ENCODE data around the gene RASA2. TPM values are rescaled to one million over a fixed set of nuclear protein-coding genes. Genes with fewer than 3 reads are reported as not detected.

RASA2 gene
- total and polyA plus RNA-seq, 9 of the 15 experiments (the other 6 are each of a cell fraction or from before 2014, with no cell fraction given) = 2.0 to 12.8 (median 9.5) TPM

DNA sequence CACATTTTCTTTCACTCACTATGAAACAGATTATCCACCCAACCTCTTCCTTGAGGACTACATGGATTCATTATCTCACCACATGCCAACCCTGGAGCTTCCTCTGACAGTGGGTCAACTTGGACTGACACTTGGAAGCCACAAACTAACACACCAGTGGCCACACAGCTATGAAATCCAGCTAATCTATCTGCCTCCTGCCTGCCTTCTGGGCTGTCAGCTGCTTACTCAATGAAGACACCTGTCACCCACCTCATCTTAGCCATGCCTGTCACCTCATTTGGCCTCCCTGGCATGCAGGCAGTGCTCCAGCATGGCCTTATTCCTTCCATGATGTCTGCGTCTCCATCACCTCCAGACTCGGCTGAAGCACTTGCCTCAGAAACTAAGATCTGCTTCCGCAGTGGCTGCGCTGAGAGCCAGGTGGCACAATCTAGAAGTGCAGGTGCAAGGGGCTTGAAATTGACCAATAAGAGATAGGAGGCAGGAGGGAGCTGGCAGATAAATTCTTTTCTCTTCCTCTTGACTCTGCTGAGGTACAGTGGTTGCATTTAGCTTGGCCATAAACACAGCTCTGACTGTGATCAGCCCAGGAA lies 146.1 kb downstream of the RASA2 start:
- no peak for ATAC-seq
- intact Hi-C loops (cut with micrococcal nuclease) = no loop called here
- TF ChIP-seq CBFA2T3 (IDR thresholded peaks at IDR 0.05) (0 out of 2 replicates have a peak, but pooled peaks have one; percentile 5), NFYB (IDR thresholded peaks at IDR 0.05; ENCODE audit: extremely low read depth, insufficient read length) (peak; percentile 26), CTBP1 (IDR thresholded peaks at IDR 0.05; ENCODE audit: borderline replicate concordance) (no peak), CCNT2 (IDR thresholded peaks at IDR 0.05; ENCODE audit: borderline replicate concordance, extremely low read depth, insufficient read length, low read depth, low read length) (no peak)
- TF ChIP-seq, protein P1, sequence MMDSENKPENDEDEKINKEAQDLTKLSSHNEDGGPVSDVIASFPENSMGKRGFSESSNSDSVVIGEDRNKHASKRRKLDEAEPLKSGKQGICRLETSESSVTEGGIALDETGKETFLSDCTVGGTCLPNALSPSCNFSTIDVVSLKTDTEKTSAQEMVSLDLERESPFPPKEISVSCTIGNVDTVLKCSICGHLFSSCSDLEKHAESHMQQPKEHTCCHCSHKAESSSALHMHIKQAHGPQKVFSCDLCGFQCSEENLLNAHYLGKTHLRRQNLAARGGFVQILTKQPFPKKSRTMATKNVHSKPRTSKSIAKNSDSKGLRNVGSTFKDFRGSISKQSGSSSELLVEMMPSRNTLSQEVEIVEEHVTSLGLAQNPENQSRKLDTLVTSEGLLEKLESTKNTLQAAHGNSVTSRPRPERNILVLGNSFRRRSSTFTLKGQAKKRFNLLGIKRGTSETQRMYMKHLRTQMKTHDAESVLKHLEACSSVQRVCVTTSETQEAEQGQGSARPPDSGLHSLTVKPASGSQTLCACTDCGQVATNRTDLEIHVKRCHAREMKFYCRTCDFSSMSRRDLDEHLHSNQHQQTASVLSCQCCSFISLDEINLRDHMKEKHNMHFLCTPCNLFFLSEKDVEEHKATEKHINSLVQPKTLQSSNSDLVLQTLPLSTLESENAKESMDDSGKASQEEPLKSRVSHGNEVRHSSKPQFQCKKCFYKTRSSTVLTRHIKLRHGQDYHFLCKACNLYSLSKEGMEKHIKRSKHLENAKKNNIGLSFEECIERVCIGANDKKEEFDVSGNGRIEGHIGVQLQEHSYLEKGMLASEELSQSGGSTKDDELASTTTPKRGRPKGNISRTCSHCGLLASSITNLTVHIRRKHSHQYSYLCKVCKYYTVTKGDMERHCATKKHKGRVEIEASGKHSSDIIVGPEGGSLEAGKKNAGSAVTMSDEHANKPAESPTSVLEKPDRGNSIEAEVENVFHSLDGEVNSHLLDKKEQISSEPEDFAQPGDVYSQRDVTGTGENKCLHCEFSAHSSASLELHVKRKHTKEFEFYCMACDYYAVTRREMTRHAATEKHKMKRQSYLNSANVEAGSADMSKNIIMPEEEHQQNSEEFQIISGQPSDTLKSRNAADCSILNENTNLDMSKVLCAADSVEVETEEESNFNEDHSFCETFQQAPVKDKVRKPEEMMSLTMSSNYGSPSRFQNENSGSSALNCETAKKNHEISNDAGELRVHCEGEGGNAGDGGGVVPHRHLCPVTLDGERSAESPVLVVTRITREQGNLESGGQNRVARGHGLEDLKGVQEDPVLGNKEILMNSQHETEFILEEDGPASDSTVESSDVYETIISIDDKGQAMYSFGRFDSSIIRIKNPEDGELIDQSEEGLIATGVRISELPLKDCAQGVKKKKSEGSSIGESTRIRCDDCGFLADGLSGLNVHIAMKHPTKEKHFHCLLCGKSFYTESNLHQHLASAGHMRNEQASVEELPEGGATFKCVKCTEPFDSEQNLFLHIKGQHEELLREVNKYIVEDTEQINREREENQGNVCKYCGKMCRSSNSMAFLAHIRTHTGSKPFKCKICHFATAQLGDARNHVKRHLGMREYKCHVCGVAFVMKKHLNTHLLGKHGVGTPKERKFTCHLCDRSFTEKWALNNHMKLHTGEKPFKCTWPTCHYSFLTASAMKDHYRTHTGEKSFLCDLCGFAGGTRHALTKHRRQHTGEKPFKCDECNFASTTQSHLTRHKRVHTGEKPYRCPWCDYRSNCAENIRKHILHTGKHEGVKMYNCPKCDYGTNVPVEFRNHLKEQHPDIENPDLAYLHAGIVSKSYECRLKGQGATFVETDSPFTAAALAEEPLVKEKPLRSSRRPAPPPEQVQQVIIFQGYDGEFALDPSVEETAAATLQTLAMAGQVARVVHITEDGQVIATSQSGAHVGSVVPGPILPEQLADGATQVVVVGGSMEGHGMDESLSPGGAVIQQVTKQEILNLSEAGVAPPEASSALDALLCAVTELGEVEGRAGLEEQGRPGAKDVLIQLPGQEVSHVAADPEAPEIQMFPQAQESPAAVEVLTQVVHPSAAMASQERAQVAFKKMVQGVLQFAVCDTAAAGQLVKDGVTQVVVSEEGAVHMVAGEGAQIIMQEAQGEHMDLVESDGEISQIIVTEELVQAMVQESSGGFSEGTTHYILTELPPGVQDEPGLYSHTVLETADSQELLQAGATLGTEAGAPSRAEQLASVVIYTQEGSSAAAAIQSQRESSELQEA (IDR thresholded peaks at IDR 0.05; ENCODE audit: low read depth) = no peak
- H3K36me3 ChIP-seq (ENCODE audit: control insufficient read depth, insufficient read depth, low read length) = no peaks in the 10 kb centered on the region
- H3K4me1 ChIP-seq (replicated peaks in 1 of 2; ENCODE audit: control insufficient read depth in 2 of 2, insufficient read depth in 2 of 2, low read length in 2 of 2) = peaks cover 3 to 11% of the 10 kb centered on the region in 2 experiments; a peak in 4 of 5 replicates
- no peaks in the 10 kb centered on the region for H3K27me3 ChIP-seq (ENCODE audit: control insufficient read depth in 2 of 2, insufficient read depth in 2 of 2, low read length in 2 of 2)
- ChIA-PET POLR2A (interaction anchor here (0.5 kb wide), 1 partner anchor 511 kb away, joined by 3 read pairs; no protein-coding TSS in a partner anchor), CTCF (ENCODE audit: low intra/inter-chr PET ratio) (no interaction called here)
- WGBS (ENCODE audit: insufficient coverage, low coverage, missing lambda C conversion rate) = 45% methylated on average over 4 of the region's 4 CpGs
- H3K9me3 ChIP-seq (replicated peaks; ENCODE audit: control insufficient read depth, insufficient read depth, low read depth, low read length) = no peaks in the 10 kb centered on the region; the same call in 1 of the 2 replicates
- no TSS peak for BruUV-seq (replicated peaks)
- no peak overlapping the region for H3K4me3 ChIP-seq
- H3K4me2 ChIP-seq (ENCODE audit: insufficient read depth, low read length) = no peak overlapping the region
- in situ Hi-C loops (cut with MboI) = no loop called here
- H3K9ac ChIP-seq (ENCODE audit: insufficient read depth in 1 of 2, low read depth in 2 of 2, low read length in 2 of 2) = peak overlapping the region in 1 of 2 experiments; percentile 38; a peak in 1 of 4 replicates
- no peak for DNase-seq (ENCODE audit: extremely low read depth in 1 of 4, low spot score in 3 of 4)
- H2AFZ ChIP-seq (ENCODE audit: low read depth, low read length) = no peak overlapping the region
- no peaks in the 10 kb centered on the region for H4K20me1 ChIP-seq (replicated peaks; ENCODE audit: control insufficient read depth, insufficient read depth, low read length)
- no peaks in the 10 kb centered on the region for H3K79me2 ChIP-seq (ENCODE audit: control insufficient read depth, insufficient read depth, low read length)
- H3K9me1 ChIP-seq (ENCODE audit: control insufficient read depth, insufficient read depth, low read length) = no peaks in the 10 kb centered on the region
- H3K27ac ChIP-seq (ENCODE audit: extremely low read depth, low read depth, low read length) = no peak overlapping the region
- FAIRE-seq = no peak

Measured in K562 (cell line).